ENCODE data around the gene LSS.
"Not testable (repeated sequence)": the region's sequence is repeated elsewhere in the genome, so short reads cannot be mapped to it uniquely, and the experiment has no call there.

Gene LSS

GRCh38 chr21:46205166-46205565 is 23.4 kb downstream of the LSS start:
- no peak for DNase-seq

- no peak for DNase-seq
These were observed 25.4 kb downstream of the LSS start for GRCh38 chr21:46203203-46203600.

GRCh38 chr21:46202592-46203202 is 25.9 kb downstream of the LSS start:
- DNase-seq: no peak

DNA sequence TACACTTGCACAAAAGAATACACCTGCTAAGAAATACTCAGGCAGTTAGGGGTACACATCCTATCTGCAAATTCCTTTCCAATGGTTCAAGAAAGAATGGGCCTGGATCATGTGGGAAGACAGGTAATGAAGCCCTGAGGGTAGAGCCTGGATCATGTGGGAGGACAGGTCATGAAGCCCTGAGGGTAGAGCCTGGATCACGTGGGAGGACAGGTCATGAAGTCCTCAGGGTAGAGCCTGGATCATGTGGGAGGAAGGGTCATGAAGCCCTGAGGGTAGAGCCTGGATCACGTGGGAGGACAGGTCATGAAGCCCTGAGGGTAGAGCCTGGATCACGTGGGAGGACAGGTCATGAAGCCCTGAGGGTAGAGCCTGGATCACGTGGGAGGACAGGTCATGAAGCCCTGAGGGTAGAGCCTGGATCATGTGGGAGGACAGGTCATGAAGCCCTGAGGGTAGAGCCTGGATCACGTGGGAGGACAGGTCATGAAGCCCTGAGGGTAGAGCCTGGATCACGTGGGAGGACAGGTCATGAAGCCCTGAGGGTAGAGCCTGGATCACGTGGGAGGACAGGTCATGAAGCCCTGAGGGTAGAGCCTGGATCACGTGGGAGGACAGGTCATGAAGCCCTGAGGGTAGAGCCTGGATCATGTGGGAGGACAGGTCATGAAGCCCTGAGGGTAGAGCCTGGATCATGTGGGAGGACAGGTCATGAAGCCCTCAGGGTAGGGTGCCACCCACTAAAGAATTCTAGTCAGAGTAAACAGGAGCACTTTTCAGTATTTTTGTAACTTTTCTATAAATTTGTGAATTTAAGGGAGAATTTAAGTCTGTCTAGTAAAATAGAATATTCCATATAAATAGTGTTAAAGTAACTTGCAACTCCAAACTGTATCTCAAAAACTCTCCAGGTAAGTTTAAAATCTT is 27.4 kb downstream of the LSS start:
- DNase-seq: not testable (repeated sequence)

GRCh38 chr21:46199436-46200373 is 28.9 kb downstream of the LSS start:
- no peak for DNase-seq

DNA sequence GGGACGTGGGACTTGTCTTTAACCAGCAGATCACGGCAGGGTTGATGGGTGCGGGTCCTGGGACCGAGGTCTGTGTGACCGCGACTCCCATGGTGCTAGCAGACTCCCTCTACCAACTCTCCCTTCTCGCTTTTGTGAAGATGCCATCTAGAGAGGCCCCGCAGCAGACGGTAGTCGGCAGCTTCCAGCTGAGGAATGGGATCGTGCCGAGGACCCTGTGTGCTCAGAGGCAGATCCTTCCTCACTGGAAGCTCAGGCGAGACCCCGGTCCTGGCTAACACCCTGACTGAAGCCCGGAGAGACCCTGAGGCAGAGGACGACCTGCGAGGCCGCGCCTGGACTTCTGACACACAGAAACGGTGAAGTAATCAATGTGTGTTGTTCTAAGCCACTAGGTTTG is 31.8 kb downstream of the LSS start:
- DNase-seq: no peak

DNA sequence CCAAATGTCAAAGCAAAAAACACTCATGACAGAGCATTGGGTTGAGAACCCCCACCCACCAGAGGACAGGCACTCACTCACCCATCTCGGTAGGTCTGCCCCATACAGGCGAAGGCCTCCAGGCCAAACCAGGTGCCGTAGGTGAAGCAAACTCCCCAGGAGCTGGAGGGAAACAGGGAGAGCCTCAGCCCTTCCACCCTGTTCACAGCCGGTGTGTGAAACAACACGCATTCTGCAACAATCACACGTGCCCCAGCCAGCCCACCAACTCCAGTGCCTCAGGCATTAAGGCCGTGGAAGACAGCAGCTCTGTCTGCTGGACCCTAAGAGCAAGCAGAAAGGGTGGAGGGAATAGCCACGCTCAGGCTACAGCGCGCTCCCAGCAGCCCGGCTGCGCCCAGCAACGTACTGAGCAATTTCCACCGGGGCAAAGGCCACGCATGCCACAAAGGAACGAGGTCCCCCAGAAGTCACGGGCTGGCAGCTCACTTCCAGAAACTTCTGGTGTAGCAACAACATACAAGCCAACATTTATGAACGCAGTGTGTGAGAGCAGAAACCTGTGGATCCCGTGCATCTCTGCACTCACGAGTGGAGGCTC is 32.9 kb downstream of the LSS start:
- DNase-seq: no peak

DNA sequence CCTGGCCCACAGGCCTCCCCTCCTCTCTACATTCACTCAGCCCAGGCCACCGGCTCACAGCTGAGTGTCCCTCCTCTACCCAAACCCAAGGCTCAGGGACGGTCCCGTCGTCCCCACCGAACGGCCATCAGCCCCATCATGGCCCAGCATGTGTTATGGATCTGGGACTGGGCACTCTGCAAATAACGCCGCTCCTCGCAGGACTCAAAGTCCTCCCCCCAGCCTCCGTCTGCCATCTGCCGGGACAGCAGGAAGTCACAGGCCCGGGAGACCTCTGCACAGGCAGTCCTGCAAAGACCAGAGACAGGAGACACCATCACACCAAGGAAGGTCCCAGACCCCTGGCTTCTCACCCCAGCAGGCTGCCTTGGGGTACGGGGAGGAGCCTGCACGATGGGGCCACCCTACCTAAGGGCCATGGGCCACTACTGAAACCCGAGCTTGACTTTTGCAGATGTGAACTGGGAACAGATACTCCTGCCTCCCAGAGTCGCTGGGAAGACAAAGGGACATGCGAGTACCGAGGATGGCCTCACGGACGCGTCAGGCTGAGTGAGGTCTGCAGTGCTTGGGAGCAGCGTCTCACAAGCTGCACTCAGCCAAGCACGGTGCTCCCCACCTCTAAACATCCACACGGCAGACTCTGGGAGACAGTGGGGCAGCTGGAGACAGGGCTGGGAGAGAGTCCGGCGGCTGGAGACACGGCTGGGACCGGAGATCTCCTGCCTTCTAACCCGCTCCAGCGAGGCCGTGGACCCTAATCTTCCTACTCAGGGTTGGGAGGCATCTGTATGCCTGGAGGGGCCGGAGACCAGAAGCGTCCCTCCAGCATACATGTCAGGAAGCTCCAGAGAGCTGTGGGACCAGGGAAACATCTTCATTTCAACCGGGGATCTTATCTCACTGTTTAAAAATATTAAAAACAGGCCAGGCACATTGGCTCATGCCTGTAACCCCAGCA is 33.9 kb downstream of the LSS start:
- DNase-seq: no peak

- no peak for DNase-seq
These were observed 34.7 kb downstream of the LSS start for GRCh38 chr21:46193829-46194373.

DNA sequence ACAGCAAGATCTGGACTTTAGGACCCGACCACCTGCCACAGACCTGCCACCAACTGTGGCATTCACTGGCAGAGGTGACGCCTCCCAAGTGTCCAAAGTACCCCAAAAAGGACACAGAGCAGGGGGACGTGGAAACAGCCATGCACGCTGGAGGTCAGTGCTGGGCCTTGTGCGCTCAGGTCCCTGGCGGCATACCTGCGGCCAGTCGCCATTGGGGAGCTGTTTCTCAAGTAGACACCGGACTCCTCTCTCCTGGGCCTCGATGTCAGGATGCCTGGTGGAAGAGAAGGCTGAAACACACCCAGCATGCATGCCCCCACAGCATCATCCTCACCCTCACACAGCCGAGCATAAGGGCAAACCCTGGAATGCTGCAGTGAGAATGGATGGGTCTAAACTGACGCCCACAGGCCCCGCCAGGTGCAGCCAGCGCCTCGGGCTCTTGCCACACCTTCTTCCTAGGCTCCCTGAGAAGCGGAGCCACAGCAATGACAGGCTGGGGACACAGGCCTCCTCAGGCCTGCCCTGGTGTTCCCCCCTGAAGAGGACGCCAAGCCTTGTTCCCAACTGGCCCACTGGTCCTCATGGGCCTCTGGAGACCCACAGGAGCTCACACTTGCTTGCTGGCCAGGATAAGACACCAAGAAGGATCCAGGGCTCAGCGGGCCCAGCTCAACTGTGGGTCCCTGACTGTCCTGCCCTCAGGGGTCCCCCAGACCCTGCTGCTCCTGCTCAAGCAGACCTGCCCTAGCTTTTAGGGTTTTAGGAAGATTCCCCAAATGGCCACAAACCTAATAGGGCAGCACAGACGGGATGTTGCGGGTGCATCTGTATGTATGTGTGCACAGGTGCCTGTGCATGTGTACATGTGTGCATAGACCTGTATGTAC is 36.6 kb downstream of the LSS start:
- DNase-seq: no peak

DNA sequence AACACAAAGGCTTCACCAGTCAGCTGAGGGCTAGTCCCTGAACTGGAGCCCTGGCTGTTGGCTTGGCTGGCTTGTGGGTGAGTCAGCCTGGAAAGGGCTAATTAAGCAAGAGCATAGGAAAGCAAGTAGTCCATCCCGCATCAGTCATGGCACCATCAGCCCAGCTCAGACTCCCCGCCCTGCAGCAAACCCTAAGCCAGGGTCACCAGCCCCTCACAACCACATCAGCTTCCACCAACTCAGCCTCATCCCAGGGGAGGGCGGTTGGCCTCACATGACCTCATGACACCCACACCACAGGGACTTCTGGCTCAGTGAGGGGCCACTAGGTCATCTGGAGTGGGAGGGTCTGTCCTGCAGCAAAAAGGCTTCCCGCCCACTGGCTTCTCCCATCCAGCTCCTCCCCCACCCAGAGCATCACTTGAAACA is 37.3 kb downstream of the LSS start:
- peak; percentile 66 for DNase-seq

DNA sequence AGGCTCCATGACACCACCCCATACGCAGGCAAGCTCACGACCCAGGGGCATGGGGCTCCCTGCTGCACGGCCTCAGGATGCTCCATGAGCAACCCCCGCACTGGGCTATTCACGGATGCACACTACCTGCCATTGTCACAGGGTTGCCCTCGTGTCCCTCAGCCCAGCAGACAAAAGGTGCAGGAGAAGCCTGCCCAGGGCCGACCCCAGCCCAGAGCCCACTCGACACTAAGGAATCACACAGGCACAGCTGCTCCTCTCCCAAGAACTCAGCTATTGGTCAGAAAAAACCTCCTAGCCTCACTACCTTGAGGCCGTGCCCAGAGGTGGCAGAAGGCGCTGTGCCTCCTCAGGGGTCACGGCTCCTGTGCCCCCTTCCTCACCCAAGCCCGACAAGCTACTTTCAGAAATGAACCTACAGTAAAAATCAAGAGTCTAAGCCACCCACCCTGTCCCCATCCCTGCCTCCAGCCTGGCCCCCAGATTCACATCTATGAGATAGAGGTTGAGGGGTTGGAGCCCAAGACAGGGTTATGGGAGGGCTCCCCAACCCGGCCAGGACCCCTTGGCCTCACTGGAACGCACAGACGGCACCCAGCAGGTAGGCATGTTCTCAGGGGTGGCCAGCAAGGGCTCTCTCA is 38.0 kb downstream of the LSS start:
- DNase-seq: no peak

DNA sequence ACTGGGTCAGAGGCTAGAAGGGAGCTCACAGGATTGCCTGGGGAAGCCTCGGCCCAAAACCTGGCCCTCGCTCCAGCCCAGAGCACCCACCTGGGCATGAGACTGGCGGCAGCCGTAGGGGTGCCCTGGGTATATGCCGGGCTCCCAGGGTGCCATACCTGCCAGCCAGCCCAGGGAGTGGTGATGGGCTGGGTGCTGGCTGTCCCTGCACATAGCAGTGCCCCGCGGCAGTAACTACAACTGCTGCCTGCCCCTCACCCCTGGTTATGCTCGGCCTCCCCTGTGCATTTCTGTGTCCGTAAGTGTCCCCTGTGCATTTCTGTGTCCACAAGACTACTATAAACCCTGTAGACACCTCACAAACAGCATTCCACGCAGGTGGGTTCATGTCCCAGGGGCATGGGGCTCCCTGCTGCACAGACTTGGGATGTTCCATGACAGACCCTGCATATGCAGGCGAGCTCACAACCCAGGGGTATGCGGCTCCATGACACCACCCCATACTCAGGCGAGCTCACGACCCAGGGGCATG is 38.5 kb downstream of the LSS start:
- no peak for DNase-seq

DNA sequence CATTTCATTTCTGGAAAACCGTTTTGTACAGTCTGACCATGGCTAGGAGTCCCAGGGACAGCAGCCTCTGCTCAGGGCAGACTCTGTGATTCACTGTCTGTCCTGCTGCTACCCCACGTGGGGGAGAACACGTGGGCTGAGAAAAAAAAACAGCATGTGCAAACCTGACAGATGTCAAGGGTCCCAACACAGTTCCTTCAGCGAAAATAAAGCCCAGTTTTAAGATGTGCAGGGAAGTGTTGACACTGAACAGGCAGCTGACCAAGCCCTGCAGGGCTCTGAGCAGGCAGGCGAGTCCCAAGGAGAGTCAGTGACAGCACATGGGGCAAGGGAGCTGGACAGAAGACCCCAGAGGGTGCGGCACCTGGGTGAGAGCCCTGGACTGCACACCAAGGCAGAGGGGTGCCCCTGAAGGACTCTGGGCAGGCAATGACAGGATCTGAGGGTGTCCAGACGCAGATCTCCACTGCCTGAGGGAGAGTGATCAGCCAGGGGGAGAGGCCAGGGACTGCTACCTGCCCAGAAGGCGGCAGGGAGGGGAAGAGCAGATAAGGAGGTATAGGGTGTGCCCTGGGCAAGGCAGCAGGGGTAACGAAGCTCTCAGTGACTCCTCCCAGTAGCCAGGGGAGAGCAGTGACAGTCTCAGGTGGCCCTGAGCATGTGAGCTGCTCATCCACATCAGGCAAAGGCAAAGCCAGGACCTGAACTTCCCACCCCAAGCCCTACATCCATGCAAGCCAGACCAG is 39.2 kb downstream of the LSS start:
- peak; percentile 55 for DNase-seq

DNA sequence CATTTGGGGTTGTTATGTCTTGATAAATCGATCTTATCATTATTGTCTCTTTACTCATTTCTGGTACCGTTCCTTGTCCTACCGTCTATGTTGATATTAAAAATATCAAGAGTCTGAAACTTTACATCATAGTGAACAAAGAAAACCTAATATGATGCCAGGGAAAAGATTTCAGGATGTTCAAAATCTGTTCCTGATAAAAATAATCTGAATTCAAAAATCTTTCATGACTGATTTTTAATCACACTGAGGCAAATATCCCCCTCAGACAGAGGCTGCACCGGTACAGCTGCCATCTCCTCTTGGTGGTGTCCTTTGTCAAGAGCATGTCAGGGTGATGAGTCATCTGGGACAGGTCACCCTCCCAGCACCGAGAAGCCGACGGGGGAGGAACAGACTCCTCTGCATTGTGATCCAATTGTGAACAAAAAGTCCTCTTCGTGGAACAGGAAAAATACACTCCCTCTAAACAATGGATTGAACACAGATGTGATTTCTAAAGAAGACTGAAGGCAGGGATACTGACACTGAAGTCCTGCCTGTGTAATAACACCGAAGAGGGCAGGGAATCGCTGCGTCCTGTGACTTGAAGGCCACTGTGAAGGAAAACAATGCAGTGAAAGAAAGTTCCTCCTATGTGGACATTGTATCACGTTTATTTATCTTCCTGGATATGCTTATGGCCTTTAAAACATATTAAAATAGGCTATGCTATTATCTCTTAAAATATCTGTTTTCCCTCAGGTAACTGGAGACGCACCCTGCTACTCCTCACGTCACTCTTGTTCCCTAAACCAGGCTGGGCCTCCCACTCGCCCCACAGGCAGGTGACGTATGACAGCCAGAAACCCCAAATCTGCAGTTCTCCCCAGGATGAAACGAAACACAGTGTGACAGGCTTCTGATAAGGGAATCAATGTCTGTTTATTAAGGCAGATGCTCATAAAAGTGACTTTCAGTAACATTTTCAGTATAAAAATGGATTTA is 40.1 kb downstream of the LSS start:
- DNase-seq: peak; percentile 55

GRCh38 chr21:46187814-46188213 is 40.8 kb downstream of the LSS start:
- no peak for DNase-seq

DNA sequence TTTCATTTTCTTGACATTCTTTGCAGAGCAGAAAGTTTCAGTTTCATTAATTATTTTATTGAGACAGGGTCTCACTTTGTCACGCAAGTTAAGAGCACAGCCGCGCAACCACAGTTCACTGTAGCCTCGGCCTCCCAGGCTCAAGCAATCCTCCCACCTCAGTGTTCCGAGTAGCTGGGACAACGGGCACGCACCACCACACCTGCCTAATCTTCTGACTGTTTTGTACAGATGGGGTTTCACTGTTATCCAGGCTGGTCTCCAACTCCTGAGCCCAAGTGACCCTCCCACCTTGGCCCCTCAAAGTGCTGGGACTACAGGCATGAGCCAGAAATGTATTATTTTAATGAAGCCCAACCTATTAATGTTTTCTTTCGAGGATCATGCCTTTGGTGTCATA is 41.3 kb downstream of the LSS start:
- DNase-seq: no peak
